Measurements from ENCODE around the gene HIVEP2. TPM values are rescaled to one million over a fixed set of nuclear protein-coding genes. Genes with fewer than 3 reads are reported as not detected.
A peak's percentile ranks its signal among the peaks of the same experiment; 100 is the strongest.

The HIVEP2 gene
- total and polyA plus RNA-seq, 2 donors (not counting 1 experiment from before 2014, with no cell fraction given): 5.8 to 31.9 TPM

DNA sequence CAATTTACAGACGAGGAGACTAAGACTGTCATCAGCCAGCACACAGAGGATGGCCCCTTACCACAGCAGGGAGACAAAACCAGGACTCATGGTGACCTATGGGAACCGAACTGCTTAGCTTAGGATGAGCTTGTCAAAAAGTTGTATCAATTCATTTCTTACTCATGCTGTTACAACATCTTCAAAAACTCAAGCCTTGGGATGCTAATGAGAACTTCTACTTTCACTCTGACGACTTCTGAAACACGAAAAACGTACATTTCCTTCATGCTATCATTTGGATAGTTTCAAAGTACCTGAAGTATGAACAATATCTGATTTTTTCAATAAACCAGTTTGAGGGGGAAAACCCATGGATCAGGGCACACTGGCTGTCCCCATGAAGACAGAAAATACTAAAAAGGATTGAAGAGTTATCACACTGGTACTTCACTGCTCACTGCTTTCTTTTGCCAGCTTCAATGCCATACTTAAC lies 31.9 kb downstream of the HIVEP2 start:
- H2AFZ ChIP-seq (ENCODE audit: insufficient read depth, low read depth, low read length, poor library complexity, severe bottlenecking): peak overlapping the region; percentile 64
- TF ChIP-seq EZH2 (IDR thresholded peaks at IDR 0.05; ENCODE audit: borderline replicate concordance, insufficient read depth, low read depth, low read length, poor library complexity, severe bottlenecking) (no peak), CTCF (IDR thresholded peaks at IDR 0.05) (no peak)
- peak overlapping the region; percentile 93 for H3K27ac ChIP-seq (ENCODE audit: low read length in 2 of 2)
- ChIA-PET POLR2A (interaction anchor here (1.1 kb wide), 1 partner anchor 72 kb away, joined by 3 read pairs; no protein-coding TSS in a partner anchor), CTCF (interaction anchor here (0.9 to 1.7 kb wide), 4 partner anchors 12 to 221 kb away, joined by 3 to 6 read pairs (median 4); no protein-coding TSS in a partner anchor)
- H3K4me2 ChIP-seq (replicated peaks; ENCODE audit: low read depth, low read length, poor library complexity, severe bottlenecking): peak overlapping the region; percentile 72
- peaks cover 21 to 22% of the 10 kb centered on the region in 2 donors for H3K4me1 ChIP-seq (ENCODE audit: control insufficient read depth in 2 of 2, insufficient read depth in 2 of 2, low read length in 2 of 2)
- peak overlapping the region in 4 of 5 experiments; percentile 9 to 60 (median 24) for H3K4me3 ChIP-seq (ENCODE audit: control extremely low read depth in 1 of 5, extremely low read depth in 1 of 5, insufficient read depth in 1 of 5, low read depth in 2 of 5, low read length in 4 of 5)
- H3K9ac ChIP-seq (ENCODE audit: low read length): peak overlapping the region; percentile 52
- ATAC-seq (ENCODE audit: low read depth) (peak; percentile 13), DNase-seq (no peak)
- Mint-ChIP-seq H3K9me3 (ENCODE audit: insufficient read depth) (no peaks in the 10 kb centered on the region), H3K4me3 (peak overlapping the region; percentile 91), H3K4me1 (peaks cover 39% of the 10 kb centered on the region), H3K27me3 (no peaks in the 10 kb centered on the region), H3K27ac (peak overlapping the region; percentile 99)
- no peaks in the 10 kb centered on the region for H3K36me3 ChIP-seq (replicated peaks in 1 of 2; ENCODE audit: control extremely low read depth in 1 of 2, control insufficient read depth in 1 of 2, extremely low read depth in 1 of 2, insufficient read depth in 2 of 2, low read length in 1 of 2)
- intact Hi-C loops (cut with micrococcal nuclease): loop anchor here (1.0 to 10.0 kb wide), 7 partner anchors 13 to 220 kb away; partner anchors contain the start of gene AIG1
- no peaks in the 10 kb centered on the region for H4K20me1 ChIP-seq (ENCODE audit: control insufficient read depth, insufficient read depth, low read length, poor library complexity, severe bottlenecking)
- no CpG with 5 or more reads among the region's 5 CpGs for WGBS (ENCODE audit: insufficient coverage)
- H3K9me3 ChIP-seq (ENCODE audit: control extremely low read depth in 1 of 3, control insufficient read depth in 2 of 3, insufficient read depth in 1 of 3, low read length in 2 of 3): no peaks in the 10 kb centered on the region
- H3K27me3 ChIP-seq (replicated peaks in 1 of 4; ENCODE audit: control extremely low read depth in 1 of 4, control insufficient read depth in 3 of 4, insufficient read depth in 4 of 4, low read length in 3 of 4): no peaks in the 10 kb centered on the region
- peaks cover 66% of the 10 kb centered on the region for H3K79me2 ChIP-seq (ENCODE audit: control insufficient read depth, insufficient read depth, low read length)

- no peak overlapping the region for H3K4me3 Mint-ChIP-seq
Measured at GRCh38 chr6:142912125-142912524, 32.9 kb downstream of the HIVEP2 start.

More at GRCh38 chr6:142912125-142912524, 32.9 kb downstream of the HIVEP2 start:
- no peaks in the 10 kb centered on the region for H3K9me3 ChIP-seq (ENCODE audit: control extremely low read depth in 1 of 3, control insufficient read depth in 2 of 3, insufficient read depth in 1 of 3, low read length in 2 of 3)
- H3K36me3 ChIP-seq (replicated peaks in 1 of 2; ENCODE audit: control extremely low read depth in 1 of 2, control insufficient read depth in 1 of 2, extremely low read depth in 1 of 2, insufficient read depth in 2 of 2, low read length in 1 of 2): no peaks in the 10 kb centered on the region
- ChIA-PET CTCF (interaction anchor here (1.1 kb wide), 1 partner anchor 164 kb away, joined by 3 read pairs; no protein-coding TSS in a partner anchor), POLR2A (no interaction called here)
- H3K9me3 Mint-ChIP-seq (ENCODE audit: insufficient read depth): no peaks in the 10 kb centered on the region
- no peak overlapping the region for H3K9ac ChIP-seq (ENCODE audit: low read length)
- H3K27ac Mint-ChIP-seq: peak overlapping the region; percentile 99
- no peak for DNase-seq
- peak overlapping the region; percentile 93 for H3K27ac ChIP-seq (ENCODE audit: low read length in 2 of 2)
- H2AFZ ChIP-seq (ENCODE audit: insufficient read depth, low read depth, low read length, poor library complexity, severe bottlenecking): no peak overlapping the region
- 100% methylated on average over 4 of the region's 4 CpGs for WGBS (ENCODE audit: insufficient coverage)
- H3K4me1 Mint-ChIP-seq: peaks cover 48% of the 10 kb centered on the region
- TF ChIP-seq CTCF (IDR thresholded peaks at IDR 0.05) (no peak), EZH2 (IDR thresholded peaks at IDR 0.05; ENCODE audit: borderline replicate concordance, insufficient read depth, low read depth, low read length, poor library complexity, severe bottlenecking) (no peak)
- H4K20me1 ChIP-seq (ENCODE audit: control insufficient read depth, insufficient read depth, low read length, poor library complexity, severe bottlenecking): no peaks in the 10 kb centered on the region
- no peaks in the 10 kb centered on the region for H3K27me3 Mint-ChIP-seq
- H3K4me1 ChIP-seq (ENCODE audit: control insufficient read depth in 2 of 2, insufficient read depth in 2 of 2, low read length in 2 of 2): peaks cover 27% of the 10 kb centered on the region in 2 donors
- H3K79me2 ChIP-seq (ENCODE audit: control insufficient read depth, insufficient read depth, low read length): peaks cover 74% of the 10 kb centered on the region
- no peak for ATAC-seq (ENCODE audit: low read depth)
- no peaks in the 10 kb centered on the region for H3K27me3 ChIP-seq (replicated peaks in 1 of 4; ENCODE audit: control extremely low read depth in 1 of 4, control insufficient read depth in 3 of 4, insufficient read depth in 4 of 4, low read length in 3 of 4)
- intact Hi-C loops (cut with micrococcal nuclease): loop anchor here (10.0 kb wide), 1 partner anchor 127 kb away; no protein-coding TSS in a partner anchor
- no peak overlapping the region for H3K4me3 ChIP-seq (ENCODE audit: control extremely low read depth in 1 of 5, extremely low read depth in 1 of 5, insufficient read depth in 1 of 5, low read depth in 2 of 5, low read length in 4 of 5)
- no peak overlapping the region for H3K4me2 ChIP-seq (replicated peaks; ENCODE audit: low read depth, low read length, poor library complexity, severe bottlenecking)
